Smooth muscle cell (in vitro differentiated cells): ENCODE data around the gene COL16A1. TPM values are rescaled to one million over a fixed set of nuclear protein-coding genes. Genes with fewer than 3 reads are reported as not detected.

Experiments
- DNase-seq: peaks from one replicate; lab custom pipeline; 2025; ENCODE audit not compliant: unreplicated experiment; lab: John Stamatoyannopoulos, UW
- H2AFZ ChIP-seq: fragments of 200-600 bp; sonication (generic); 2 replicates; pipeline ENCODE4 v1.6.0; 2016; ENCODE audit warnings: antibody characterized with exemption, low read depth, mild to moderate bottlenecking
- H3F3A ChIP-seq: fragments of 200-600 bp; sonication (generic); 2 replicates; pipeline ENCODE4 v1.6.0; 2017; ENCODE audit warnings: antibody characterized with exemption, low read depth
- H3K27ac ChIP-seq: fragments of 200-600 bp; sonication (generic); 2 replicates; pipeline ENCODE4 v1.5.1; 2016; ENCODE audit warnings: low read depth, mild to moderate bottlenecking
- H3K27me3 ChIP-seq: fragments of 200-600 bp; sonication (generic); 2 replicates; pipeline ENCODE4 v1.6.1; 2016; ENCODE audit warnings: low read depth, mild to moderate bottlenecking
- H3K36me3 ChIP-seq: fragments of 200-600 bp; sonication (generic); 2 replicates; pipeline ENCODE4 v1.5.1; 2016; ENCODE audit warnings: low read depth
- H3K4me1 ChIP-seq: fragments of 200-600 bp; sonication (generic); 2 replicates; pipeline ENCODE4 v1.5.1; 2016; ENCODE audit warnings: low read depth
- H3K4me2 ChIP-seq: fragments of 200-600 bp; sonication (generic); 2 replicates; pipeline ENCODE4 v1.6.0; 2016; ENCODE audit warnings: mild to moderate bottlenecking
- H3K4me3 ChIP-seq: fragments of 200-600 bp; sonication (generic); 2 replicates; pipeline ENCODE4 v1.5.1; 2016; ENCODE audit warnings: mild to moderate bottlenecking
- H3K79me2 ChIP-seq: fragments of 200-600 bp; sonication (generic); 2 replicates; pipeline ENCODE4 v1.6.0; 2016; ENCODE audit warnings: low read depth, mild to moderate bottlenecking
- H3K9ac ChIP-seq: fragments of 200-600 bp; sonication (generic); 2 replicates; pipeline ENCODE4 v1.6.0; 2016; ENCODE audit warnings: low read depth
- H3K9me3 ChIP-seq: fragments of 200-600 bp; sonication (generic); replicated peaks from 2 replicates; pipeline ENCODE4 v1.5.1; 2016; ENCODE audit warnings: low read depth
- H4K20me1 ChIP-seq: fragments of 200-600 bp; sonication (generic); 2 replicates; pipeline ENCODE4 v1.6.0; 2016; ENCODE audit warnings: low read depth
- WGBS: methylation state at CpG from one replicate; pipeline ENCODE4 v1.1.7; 2016; ENCODE audit warnings: low lambda C conversion rate; 5-methylcytosine and 5-hydroxymethylcytosine counted together
- polyA plus RNA-seq: library from polyadenylated mRNA; unstranded; fragments of >200 nt; fragmentation: Nextera tagmentation; extraction: Ambion mirVana; gene quantifications from 2 replicates; pipeline ENCODE4 v1.2.1, GENCODE V29; 2016
- total RNA-seq: library from RNA; depleted of rRNA; stranded (reverse); fragments of >200 nt; gene quantifications from 2 replicates; pipeline ENCODE4 v1.2.3, GENCODE V29; 2014
- TF ChIP-seq, protein P1 (sequence below): fragments of 200-600 bp; sonication (generic); IDR thresholded peaks from 2 replicates; pipeline ENCODE4 v1.5.1; 2017; ENCODE audit warnings: borderline replicate concordance, mild to moderate bottlenecking, antibody characterized with exemption; ENCODE audit not compliant: insufficient read depth, poor library complexity, severe bottlenecking

Gene COL16A1
- total and polyA plus RNA-seq, 2 experiments from 2014 or later = 67.3 to 152 TPM

DNA sequence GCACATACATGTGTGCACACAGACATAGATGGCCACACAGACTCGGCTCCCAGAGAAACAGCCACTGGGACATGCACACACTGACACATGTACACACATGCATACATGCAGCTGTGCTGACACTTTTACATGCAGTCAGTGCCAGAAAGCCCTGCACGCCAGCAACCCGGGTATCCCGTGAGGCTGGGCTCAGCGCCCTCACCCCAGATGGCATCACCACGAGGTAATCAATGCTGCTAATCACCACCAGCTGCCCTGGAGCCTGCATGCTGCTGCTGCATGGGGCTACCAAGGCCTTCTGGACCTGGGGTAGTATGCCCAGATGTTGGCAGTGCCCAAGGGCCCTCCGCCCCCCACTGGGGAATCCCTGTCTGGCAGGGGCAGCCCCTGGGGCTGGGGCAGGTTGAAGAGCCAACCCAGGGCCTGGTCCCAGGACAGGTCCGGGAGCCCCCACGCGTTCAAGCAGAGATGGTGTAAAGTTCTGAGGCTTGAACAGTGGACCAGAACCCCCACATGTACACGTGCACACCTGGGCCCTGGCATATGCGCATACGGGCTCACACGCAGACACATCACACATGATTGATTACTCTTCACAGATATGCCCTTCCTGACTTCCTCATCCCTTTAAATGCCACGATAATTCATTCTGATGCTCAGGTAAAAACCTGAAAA, 2.7 kb upstream of the COL16A1 start:
- Histone ChIP-seq H3K27ac (no peak overlapping the region), H3K4me3 (no peak overlapping the region), H4K20me1 (no peaks in the 10 kb centered on the region), H3K9me3 (no peaks in the 10 kb centered on the region), H3F3A (peaks cover 50% of the 10 kb centered on the region), H3K27me3 (no peaks in the 10 kb centered on the region), H3K4me1 (peaks cover 20% of the 10 kb centered on the region), H3K9ac (no peak overlapping the region), H2AFZ (no peak overlapping the region), H3K79me2 (peaks cover 22% of the 10 kb centered on the region), H3K36me3 (no peaks in the 10 kb centered on the region), H3K4me2 (peak overlapping the region; percentile 60)
- TF ChIP-seq, protein P1, sequence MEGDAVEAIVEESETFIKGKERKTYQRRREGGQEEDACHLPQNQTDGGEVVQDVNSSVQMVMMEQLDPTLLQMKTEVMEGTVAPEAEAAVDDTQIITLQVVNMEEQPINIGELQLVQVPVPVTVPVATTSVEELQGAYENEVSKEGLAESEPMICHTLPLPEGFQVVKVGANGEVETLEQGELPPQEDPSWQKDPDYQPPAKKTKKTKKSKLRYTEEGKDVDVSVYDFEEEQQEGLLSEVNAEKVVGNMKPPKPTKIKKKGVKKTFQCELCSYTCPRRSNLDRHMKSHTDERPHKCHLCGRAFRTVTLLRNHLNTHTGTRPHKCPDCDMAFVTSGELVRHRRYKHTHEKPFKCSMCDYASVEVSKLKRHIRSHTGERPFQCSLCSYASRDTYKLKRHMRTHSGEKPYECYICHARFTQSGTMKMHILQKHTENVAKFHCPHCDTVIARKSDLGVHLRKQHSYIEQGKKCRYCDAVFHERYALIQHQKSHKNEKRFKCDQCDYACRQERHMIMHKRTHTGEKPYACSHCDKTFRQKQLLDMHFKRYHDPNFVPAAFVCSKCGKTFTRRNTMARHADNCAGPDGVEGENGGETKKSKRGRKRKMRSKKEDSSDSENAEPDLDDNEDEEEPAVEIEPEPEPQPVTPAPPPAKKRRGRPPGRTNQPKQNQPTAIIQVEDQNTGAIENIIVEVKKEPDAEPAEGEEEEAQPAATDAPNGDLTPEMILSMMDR = no peak
- DNase-seq = no peak
- WGBS = 93% methylated on average over 15 of the region's 15 CpGs

DNA sequence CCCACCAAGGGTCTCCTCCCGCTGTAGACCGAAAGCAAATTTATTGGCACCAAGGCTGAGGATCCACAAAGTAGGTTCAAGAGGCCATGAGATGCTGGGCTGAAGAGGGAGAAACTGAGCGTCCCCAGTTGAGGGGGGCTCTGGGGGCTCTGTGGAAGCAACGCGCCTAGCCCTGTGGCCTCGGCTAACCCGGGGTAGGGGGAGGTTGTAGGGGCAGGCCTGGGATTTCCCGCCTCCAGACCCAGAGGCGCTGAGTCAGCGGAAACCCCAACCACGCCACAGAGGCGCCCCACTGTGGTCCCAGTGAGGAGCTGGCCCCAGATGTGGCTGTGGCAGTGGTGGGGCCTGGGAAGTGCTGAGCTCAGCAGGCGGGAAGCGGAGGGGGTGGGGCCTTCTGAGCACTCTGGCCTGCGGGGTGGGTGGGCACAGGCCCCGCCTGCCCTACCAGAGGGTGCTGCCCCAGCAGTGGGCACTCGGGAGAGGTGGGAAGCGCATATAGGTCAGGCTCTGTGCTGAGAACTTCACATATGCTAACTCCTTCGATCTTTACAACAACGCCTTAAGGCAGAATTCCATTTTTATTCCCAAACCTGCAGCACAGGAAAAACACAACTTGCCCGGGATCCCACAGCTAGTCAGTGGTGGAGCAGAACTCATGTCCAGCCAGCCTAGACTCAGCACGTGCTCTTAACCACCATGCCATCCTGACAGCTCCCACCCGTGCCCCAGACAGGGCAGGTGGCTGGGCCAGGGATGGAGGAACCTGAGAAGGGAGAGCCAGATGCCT, 1.5 kb upstream of the COL16A1 start:
- Histone ChIP-seq H3F3A (peaks cover 44% of the 10 kb centered on the region), H3K4me1 (peaks cover 24% of the 10 kb centered on the region), H3K36me3 (no peaks in the 10 kb centered on the region), H3K4me2 (peak overlapping the region; percentile 89), H3K9ac (peak overlapping the region; percentile 59), H3K79me2 (peaks cover 28% of the 10 kb centered on the region), H3K4me3 (peak overlapping the region; percentile 57), H3K27me3 (no peaks in the 10 kb centered on the region), H2AFZ (no peak overlapping the region), H3K27ac (peak overlapping the region; percentile 93), H4K20me1 (no peaks in the 10 kb centered on the region), H3K9me3 (no peaks in the 10 kb centered on the region)
- 19% methylated on average over 23 of the region's 23 CpGs for WGBS
- TF ChIP-seq, protein P1 = peak; percentile 15
- peak; percentile 61 for DNase-seq

DNA sequence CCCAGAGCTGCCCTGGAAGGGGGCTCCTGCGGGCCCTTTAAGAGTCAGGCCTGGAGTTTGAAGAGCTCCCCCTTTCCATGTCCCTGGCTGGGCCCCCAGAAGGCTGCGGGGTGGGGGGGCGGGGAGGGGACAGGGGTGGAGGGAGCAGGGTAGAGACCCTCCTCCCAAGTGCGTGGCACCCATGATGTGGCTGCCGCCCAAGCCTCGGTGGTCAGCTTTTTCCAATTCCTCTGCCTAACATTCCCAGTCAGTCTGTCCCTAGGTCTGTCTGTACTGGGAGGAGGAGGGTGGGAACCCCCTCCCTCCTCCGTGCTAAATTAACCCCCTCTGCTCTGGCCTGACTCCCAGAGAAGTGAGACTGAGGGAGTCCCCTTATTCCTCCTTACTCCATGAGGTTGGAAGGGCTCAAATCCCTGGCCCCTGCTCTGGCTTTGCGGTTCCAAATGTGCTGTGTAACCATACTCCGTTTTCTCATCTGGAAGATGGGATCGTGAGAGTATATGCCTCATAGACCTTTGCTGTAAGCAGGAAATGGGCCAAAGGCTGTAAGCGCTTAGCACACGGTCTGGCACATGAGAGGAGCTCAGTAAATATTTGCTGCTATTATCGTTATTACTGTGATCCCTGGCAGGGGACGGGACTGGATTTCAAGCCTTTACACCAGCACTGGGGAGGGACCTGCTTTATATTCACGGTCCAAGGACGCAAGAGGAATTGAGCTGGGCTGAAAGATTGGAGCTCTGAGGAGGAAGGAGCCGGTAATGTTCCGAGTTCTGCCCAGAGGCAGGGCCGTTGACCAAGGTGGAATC, 658 bp upstream of the COL16A1 start:
- 7% methylated on average over 17 of the region's 19 CpGs for WGBS
- Histone ChIP-seq H3K36me3 (no peaks in the 10 kb centered on the region), H3K4me1 (peaks cover 24% of the 10 kb centered on the region)

More for the DNA sequence above, 658 bp upstream of the COL16A1 start:
- Histone ChIP-seq H3K4me3 (peak overlapping the region; percentile 57), H4K20me1 (no peaks in the 10 kb centered on the region), H3F3A (peaks cover 44% of the 10 kb centered on the region), H3K9me3 (no peaks in the 10 kb centered on the region), H3K79me2 (peaks cover 36% of the 10 kb centered on the region), H3K4me2 (peak overlapping the region; percentile 89), H2AFZ (no peak overlapping the region), H3K9ac (peak overlapping the region; percentile 80), H3K27me3 (no peaks in the 10 kb centered on the region), H3K27ac (peak overlapping the region; percentile 93)
- DNase-seq = peak; percentile 54
- TF ChIP-seq, protein P1 = no peak
